GM21717 (cell line): ENCODE results near the gene FSTL3.
"Not testable (repeated sequence)": the region's sequence is repeated elsewhere in the genome, so short reads cannot be mapped to it uniquely, and the experiment has no call there.

ENCODE experiments used
- ATAC-seq: cut with Tn5 transposase; IDR thresholded peaks from one replicate; pipeline ENCODE4 v1.9.1; 2021; ENCODE audit warnings: mild to moderate bottlenecking, moderate library complexity; ENCODE audit not compliant: unreplicated experiment

FSTL3 gene

DNA sequence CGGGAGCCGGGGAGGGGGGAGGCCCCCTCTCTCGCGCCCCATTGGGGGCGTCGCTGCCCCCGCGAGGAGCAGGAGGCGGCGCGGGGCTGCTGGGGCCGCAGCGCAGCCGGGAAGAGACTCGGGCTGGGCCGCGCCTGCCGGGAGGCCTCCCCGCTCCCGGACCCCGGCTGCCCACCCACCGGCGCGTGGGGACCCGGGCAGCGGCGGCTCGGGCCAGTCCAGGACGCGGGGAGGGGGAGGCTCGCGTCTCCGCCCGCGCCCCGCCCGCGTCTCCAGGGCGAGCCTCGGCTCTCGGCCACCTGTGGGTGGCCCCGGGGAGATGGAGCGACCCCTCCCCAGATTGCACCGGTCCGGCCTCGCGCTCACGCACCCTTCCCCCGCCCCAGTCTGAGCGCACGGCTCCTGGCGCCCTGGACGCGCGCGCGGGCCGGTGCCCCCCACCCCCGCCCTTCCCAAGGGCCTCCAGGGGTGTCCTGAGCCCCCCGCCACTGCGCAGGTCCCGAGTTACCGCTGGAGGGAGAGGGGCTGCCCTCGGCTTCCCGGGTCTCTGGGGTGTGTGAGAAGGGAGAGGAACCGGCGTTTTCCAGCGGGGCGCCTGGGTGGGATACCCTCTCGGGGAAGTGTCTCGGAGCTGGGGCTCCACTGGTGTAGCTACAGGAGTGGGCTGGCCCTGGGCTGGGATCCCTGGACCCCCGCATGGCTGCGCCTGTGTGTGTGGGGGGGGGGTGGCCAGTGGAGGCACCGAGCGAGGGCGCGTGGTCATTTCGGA lies 33.2 kb downstream of the FSTL3 start:
- ATAC-seq, result no peak

DNA sequence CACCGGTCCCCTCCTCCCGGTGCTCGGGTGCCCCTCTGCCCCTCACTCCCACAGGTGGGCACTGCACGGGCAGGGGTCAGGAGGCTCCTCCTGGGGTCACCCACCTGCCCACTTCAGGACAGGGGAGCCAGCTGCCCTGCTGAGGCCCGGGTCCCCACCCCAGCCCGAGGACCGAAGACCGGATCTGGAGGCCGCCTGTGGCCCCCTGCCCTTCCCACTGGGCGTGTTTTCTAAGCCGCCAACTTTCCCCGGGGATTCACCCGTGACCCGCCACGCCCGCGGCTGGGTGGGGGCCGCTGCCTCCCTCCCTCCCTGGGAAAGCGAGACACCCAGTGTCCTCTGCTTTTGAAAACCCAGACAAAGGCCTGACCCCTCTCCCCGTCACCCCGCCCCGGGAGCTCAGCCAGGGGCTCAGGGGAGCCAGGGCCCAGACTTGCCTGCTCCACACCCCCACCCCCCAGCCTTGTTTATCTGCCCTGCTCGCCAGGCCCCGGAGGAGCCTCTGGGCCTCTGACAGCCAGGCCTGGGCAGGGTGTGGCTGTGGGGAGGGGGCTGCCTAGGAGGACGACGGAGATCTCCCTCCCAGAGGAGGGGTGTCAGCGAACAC lies 33.9 kb downstream of the FSTL3 start:
- no peak for ATAC-seq

DNA sequence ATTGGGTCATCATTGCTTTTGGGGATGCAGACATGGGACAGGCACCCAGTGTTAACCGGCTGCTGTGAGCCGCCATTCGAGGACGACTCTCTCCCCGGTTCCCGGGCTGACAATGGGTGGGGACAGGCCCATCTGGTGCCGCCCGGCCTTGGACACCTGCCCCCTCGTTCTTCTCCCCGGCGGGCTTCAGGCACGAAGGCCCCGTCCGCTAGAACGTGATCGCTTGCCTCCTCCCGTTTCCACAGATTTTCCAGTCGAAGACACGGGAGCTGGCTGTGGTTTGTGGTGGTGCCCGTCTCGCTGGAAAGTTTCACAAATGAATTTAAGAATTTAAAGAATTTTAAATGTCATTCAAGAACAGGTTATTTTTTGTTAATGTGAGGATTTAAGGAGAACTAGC lies 34.6 kb downstream of the FSTL3 start:
- no peak for ATAC-seq

DNA sequence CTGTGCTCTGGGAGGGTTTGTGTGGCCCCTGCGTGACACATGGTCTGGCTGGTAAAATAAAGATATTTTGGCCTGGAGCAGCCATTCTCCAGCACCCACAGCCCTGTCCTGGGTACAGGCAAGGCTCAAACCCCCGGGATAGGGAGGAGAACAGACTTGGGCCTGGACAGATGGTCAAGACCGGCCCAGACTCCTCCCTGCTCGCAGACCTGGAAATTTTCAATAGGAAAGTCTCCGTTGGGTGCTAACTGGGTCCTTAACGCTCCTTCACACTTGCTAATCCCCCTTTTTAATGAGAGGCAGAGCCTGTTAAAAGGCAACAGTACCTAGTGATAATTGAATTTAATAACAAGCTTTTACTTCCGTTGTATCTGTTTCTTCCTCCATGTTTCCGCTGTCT lies 35.1 kb downstream of the FSTL3 start:
- no peak for ATAC-seq

DNA sequence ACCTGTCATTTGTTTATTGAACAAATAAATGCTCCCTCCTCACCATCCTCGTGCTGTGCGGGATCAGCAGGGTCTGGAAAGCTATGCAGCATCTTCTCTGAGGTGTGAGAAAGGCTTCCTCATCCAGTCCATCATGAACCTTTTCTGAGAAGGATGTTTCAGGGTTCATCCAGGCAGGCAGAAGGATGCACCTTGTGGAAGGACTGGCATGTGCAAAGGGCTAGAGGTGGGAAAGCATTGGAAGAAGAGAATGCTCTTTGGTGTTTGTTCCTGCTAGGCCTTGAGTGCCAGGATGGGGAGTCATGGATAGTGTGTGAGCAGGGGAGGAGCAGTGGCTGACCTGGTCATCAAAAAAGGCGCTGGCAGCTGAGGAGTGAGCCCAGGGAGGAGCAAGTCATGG lies 39.2 kb downstream of the FSTL3 start:
- no peak for ATAC-seq

DNA sequence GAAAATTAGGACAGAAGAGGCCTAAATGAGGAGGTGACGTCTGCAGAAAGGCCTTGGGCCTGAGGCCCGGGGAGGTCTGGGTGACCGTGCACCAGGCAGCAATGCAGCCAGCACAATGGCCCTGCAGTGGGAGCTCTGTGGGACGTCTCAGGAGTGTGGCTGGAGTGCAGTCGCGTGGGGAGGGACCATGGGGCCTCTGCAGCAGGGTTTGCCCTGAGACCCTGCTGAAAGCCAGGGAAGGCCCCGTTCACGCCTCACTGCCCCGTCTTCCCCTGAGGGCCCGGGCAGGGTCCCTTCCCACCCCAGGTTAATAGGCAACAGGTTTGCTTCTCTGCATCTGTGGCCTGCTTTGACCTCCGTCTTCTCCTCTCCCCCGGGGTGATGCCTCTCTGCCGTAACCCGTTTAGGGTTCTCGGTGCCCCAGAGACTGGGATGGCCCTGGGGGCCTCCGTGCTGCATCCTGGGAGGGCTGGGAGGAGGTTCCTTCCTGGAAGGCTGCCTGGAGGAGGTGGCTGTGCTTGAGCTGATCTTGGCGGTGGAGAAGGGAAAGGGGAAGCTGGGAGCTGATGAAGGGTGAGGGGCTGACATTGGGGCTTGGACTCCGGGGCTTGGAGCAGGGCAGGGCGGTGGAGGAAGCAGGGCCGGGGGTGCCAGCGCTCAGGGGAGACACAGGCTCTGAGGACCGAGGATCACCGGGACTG lies 42.2 kb downstream of the FSTL3 start:
- ATAC-seq, result no peak

DNA sequence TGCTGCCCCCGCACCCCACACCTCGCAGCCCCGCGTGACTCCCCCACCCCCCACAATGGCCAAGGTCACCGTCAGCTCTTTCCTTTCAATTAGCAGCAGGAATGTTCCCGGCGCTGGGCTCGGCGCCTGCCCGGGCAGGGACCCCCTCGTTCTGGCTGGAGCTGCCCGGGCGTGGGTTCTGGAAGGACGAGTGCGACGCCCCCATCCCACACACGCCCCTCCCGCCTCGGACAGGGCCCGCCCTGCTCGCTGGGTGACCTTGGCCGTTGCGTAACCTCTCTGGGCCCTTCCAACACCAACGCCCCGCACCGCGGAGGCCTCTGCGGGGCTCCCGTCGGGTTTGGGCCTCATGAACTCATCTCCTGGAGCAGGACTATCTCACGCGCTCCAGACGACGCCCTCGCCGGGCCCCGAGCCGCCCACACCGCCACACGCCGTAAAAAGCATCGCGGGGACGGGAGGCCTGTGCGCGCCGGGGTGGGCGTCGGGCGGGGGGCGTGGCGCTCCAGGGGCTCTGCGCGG lies 42.9 kb downstream of the FSTL3 start:
- ATAC-seq, result no peak

DNA sequence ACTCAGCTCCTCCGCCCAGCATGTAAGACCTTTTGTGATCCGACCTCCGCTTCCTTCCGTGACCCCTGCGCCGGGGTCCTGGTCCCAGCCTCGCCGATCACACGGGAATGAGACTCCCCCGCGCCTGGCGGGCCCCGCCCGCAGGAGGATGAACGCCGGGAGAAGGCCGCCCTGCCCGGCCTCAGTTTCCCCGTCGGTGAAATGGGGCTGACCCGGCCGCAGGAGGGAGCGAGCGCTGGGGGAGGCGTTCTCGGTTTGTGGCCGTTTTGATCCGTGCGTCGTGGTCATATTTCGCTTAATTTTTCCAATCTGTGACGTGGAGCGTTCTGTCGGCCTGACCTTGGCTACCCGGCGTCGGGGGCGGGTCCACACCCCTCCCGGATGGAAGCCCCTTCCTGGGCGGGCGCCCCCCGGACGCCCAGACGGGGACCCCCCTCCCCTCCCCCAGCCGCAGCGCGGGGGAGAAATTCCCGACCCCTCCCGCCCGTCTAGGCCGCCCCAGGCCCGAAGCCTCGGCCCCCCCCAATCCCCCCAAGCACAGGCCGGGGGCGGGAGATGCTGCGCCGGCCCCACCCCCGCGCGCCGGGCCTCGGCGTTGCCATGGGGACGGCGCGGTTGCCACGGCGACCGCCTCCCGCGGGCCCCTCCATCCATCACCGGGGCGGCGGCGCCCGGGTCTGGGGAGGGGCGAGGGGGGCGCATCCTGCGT lies 43.6 kb downstream of the FSTL3 start:
- no peak for ATAC-seq

DNA sequence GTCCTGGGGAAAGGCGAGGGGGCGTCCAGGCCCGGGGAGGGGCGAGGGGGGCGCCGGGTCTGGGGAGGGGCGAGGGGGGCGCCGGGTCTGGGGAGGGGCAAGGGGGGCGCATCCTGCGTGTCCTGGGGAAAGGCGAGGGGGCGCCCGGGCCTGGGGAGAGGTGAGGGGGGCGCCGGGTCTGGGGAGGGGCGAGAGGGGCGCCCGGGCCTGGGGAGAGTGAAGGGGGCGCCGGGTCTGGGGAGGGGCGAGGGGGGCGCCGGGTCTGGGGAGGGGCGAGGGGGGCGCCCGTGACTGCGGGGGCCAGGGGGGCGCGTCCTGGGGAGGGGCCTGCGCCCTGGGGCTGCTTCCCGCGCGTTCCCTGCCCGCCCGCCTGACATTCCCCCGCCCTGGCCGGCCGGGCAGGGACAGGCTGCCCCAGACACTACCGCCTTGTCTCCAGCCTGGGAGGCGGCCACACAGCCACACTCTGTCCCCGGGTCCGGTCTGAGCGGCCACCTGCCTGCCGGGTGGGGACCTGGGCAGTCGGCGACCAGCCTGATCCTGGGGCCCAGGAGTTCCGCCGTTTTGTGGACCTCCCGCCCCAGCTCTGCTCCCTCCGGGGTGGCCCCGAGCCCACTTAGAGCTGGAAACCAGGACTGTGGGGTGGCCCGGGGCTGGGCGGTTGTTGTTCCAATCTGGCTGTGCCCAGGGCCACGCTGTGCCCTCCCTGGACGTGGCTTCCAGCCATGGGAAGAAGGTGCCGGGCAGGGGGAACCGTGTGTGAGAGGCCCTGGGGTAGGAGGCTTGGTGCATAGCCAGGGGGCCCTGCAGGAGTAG lies 44.4 kb downstream of the FSTL3 start:
- ATAC-seq, result no peak

DNA sequence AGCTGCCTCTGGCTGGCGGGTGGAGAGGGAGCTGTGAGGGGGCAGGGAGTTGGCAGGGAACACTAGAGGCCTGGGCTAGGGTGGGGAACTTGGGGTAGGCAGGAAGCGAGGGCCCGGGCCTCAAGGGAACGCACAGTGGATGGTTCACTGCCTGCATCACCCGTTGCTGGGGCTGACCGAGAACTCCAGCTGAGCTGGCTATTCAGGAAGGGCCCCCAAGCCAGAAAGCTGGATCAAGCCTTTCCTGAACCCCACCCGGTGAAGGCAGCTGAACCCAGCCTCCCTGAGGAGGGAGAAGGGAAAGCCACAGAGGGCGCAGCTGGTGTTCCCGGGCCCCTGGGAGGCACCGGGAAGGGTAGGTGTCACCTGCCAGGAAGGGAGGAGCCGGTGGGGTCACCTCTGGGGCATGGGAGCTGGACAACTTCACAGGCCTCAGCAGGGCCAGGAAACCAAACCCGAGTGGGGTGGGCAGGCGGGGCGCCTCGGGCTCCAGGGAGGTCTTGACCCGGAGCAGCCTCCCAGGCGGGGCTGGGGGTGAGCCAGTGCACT lies 46.4 kb downstream of the FSTL3 start:
- no peak for ATAC-seq

DNA sequence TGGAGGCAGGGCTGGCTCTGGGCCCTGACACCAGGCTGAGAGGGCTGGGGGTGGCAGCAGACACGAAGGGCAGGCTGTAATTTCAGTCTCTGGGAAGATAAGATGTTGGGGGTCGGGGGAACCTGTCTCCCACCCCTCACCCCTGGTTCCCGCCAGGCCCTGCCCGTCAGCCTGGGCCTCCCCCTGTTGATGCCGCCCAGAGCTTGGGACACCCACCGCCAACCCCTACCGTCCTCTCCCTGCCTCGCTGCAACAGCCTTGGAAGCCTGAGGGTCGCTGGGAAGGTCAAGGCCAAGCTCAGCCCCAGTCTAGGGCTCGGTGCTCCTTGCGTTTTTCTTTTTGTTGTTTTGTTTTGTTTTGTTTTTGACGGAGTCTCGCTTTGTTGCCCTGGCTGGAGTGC lies 47.1 kb downstream of the FSTL3 start:
- no peak for ATAC-seq

DNA sequence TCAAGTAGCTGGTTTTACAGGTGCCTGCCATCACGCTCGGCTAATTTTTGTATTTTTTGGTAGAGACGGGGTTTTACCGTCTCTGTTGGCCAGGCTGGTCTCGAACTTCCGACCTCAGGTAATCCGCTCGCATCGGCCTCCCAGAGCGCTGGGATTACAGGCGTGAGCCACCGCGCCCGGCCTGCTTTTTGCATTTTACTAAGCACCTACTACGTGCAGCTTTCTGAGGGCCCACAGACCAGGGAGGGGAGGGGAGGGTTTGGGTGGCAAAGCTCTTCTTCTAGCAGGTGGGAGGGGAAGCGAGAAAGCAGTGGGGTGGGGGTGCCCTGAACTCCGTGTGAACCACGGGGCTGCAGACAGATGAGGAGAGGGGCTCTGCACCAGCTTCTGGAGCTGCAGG lies 47.5 kb downstream of the FSTL3 start:
- ATAC-seq, result no peak

DNA sequence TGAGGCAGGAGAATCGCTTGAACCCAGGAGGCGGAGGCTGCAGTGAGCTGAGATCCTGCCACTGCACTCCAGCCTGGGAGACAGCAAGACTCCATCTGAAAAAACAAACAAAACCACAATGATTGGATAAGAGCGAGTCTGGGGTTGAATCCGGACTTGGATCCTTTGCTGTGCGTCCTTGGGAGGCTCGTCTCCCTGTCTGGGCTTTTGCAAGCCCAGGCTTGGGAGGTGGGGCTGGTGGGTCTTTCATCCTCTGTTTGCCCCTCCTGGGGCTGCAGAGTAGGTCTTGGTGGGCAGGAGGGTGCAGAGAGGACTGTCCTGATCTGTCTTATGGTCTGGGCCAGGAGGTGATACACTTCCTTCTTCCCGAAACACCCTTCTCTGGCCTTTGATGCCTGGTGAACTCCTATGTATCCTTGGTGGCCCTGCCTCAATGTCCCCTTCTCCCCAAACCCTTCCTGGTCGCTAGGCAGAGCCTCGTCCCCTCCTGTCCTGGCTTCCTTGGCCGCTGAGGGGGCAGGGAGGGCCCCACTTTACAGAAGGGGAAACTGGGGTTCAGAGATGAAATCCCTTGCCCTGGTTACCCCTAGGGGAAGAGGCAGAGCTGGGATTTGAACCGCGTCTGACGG lies 49.4 kb downstream of the FSTL3 start:
- ATAC-seq, result no peak

DNA sequence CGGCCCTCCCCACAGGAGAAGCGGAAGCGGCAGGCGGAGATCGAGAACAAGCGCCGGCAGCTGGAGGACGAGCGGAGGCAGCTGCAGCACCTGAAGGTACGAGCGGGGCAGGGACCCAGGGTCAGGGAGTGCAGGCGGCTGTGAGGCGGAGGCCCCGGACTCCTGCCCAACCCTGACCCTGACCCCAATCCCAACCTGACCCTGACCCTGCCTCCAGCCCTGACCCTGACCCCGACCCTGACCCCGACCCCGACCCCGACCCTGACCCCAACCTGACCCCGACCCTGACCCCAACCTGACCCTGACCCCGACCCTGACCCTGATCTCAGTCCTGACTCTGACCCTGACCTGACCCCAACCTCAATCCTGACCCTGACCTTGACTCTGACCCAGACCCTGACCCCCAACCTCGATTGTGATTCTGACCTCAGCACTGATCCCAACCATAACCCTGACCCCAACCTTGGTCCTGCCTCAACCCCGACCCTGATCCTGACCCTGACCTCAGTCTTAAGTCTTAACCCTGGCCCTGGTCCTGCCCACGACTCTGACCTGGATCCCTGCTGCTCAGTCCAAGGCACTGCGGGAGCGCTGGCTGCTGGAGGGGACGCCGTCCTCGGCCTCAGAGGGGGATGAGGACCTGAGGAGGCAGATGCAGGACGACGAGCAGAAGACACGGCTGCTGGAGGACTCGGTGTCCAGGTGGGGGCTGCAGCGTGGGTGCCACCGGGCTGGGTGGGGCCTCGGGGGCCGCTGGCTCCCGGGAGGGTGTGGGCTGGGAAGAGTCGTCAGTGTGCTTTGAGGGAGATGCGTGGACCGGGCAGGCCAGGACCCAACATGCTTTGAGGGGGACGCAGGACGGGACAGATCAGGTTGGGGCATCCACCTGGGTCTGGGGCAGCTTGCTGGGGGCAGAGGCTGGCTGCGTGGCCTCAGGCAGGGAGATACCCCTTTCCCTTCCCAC lies 51.1 kb downstream of the FSTL3 start:
- ATAC-seq, result no peak

DNA sequence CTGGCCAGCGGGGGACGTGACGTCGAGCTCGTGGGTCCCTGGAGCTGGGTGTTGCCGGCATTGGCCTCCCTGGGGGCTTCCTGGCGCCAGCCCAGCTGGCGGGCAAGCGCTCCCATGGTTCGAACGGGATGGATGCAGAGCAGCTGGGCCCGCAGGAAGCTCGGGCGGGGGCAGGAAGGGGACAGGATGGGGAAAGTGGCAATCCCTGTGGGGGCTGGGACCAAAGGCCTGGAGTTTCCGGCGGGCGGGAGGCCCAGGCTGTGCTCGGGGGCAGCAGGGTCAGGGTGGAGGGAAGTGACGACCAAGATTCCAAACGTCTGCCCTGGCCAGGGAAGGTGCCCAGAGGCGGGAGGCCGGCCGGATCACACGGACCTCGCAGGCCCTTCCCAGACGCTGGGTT lies 51.8 kb downstream of the FSTL3 start:
- no peak for ATAC-seq

DNA sequence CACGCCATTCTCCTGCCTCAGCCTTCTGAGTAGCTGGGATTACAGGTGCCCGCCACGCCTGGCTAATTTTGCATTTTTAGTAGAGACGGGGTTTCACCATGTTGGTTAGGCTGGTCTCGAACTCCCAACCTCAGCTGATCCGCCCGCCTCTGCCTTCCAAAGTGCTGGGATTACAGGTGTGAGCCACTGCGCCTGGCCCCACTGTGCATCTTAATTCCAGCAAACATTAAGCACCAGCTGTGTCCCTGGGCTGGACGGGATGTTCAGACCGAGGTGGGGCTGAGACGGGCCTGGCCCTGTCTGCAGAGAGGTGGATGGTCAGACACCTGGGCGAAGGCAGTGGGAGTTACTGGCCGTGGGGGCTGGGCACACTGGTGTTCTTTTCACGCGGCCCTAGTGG lies 53.4 kb downstream of the FSTL3 start:
- ATAC-seq, result not testable (repeated sequence)

DNA sequence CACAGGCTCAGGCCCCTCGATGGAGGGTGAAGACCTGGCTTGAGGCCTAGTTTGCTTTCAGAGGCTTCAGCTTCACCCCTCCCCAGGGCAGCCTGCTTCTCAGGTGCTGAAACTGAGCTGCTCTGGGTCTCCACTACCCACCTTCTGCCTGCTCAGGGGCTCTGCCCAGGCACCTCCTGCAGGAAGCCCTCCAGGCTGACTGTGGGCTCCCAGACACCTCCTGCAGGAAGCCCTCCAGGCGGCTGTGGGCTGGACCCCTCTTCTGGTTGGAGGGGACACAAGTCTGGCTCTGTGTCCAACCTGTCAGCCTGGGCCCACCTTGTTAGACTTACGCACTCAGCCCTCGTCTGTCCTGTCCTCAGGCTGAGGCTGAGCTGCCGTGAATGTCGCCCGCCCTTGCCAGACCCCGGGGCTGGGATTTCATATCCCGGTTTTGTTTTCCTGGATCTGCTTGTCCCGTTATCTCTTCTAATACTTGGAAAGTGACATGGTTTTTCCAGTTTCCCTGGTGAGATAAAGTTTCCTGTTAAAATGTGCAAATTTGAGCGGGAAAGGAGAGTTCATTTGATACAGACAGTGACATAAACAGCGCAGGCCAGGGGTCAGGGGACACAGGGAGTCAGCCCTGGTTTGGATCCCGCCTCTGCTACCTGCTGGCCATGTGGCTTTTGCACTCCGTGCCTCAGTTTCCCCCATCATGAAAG lies 53.9 kb downstream of the FSTL3 start:
- ATAC-seq, result no peak

DNA sequence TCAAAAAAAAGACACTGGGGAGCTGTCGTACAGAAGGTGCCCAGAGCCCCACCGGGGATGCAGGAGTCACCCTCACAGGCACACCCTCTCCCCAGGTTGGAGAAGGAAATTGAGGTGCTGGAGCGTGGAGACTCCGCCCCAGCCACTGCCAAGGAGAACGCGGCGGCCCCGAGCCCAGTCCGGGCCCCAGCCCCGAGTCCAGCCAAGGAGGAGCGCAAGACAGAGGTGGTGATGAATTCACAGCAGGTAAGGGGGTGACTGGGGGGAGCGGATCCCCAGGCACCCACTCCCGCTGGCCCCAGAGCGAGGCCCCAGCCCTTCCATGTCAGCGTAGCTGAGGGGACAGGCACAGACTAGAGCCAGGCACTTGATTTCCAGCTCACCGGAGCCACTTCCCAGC lies 54.8 kb downstream of the FSTL3 start:
- no peak for ATAC-seq
